ENCODE measurements around the gene BANF1. TPM values are rescaled to one million over a fixed set of nuclear protein-coding genes. Genes with fewer than 3 reads are reported as not detected.

BANF1 gene
- total and polyA plus RNA-seq, 2 of the 13 experiments (the other 11 are each of a cell fraction or from before 2014, with no cell fraction given): 40.5 to 86.5 TPM

GRCh38 chr11:66002648-66003225, 434 bp downstream of the BANF1 start (continued):
- TF ChIP-seq DR1 (CRISPR knock-in tag; IDR thresholded peaks at IDR 0.05) (no peak), ZNF17 (CRISPR knock-in tag; IDR thresholded peaks at IDR 0.05) (no peak), GRHL1 (CRISPR knock-in tag; conservative IDR thresholded peaks at IDR 0.05) (no peak), BRF2 (CRISPR knock-in tag; IDR thresholded peaks at IDR 0.05) (no peak), ZNF850 (CRISPR knock-in tag; conservative IDR thresholded peaks at IDR 0.05) (no peak), MXD1 (CRISPR knock-in tag; IDR thresholded peaks at IDR 0.05) (no peak), ZNF672 (CRISPR knock-in tag; IDR thresholded peaks at IDR 0.05) (no peak), ZNF570 (CRISPR knock-in tag; IDR thresholded peaks at IDR 0.05; ENCODE audit: borderline replicate concordance) (no peak), USF2 (IDR thresholded peaks at IDR 0.05; ENCODE audit: low read depth, low read length) (no peak), USF2 (CRISPR knock-in tag; IDR thresholded peaks at IDR 0.05; ENCODE audit: borderline replicate concordance) (no peak), ZNF142 (CRISPR knock-in tag; IDR thresholded peaks at IDR 0.05) (0 out of 2 replicates have a peak, but pooled peaks have one; percentile 32), ZNF510 (CRISPR knock-in tag; IDR thresholded peaks at IDR 0.05; ENCODE audit: low read depth) (no peak)

Measured in HepG2 (cell line).